GM19193 (cell line): Measurements from ENCODE around the gene HDAC4.

Experiments
- POLR2A ChIP-seq: IDR thresholded peaks from 4 replicates; pipeline ENCODE4 v1.6.1; 2011; ENCODE audit not compliant: insufficient read depth, insufficient read length; ENCODE audit errors: extremely low read depth

The HDAC4 gene

DNA sequence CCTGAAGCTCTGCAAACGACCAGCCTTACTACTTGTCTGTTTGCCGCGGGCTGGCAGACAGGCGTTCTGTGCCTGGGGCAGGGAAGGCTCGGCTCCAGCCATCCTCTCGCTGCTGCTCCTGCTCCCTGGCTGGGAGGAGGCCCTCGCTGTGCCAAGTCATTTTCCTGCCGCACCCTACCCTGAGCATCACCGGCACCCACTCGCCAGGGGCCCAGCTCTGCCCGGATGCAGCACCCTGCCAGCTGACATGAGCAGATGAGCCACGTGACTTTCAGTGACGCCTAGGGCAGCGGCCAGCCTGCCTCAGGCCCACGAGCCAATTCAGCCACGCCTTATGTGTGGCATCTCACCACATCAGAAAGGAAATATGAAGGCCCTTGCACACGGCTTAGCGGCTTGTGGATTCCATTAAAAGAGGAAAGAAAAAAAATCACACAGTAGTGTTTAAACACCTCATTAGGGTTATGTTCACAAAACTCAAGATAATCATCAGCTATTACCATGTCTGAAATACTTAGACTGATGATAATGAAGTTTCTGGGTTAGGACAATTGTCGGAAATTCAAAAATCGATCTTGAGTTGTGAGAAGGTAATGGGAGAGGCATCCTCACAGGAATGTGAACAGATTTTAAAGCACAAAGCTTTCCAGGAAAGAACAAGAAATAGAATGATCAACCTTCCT is 302.4 kb downstream of the HDAC4 start:
- no peak for TF ChIP-seq POLR2A

DNA sequence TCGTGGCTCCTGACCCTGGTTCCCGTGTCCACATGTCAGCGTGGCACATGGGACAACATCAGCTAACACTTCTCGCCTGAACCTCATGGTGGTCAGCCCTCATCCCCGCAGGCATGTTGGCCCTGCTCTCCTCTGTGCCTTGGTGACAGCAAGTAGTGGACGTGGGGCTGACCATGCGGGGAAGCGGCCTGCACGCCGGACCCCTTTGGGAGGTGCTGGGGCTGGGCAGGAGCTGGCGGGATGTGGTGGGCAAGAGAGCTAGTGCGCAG is 303.5 kb downstream of the HDAC4 start:
- TF ChIP-seq POLR2A, result no peak

DNA sequence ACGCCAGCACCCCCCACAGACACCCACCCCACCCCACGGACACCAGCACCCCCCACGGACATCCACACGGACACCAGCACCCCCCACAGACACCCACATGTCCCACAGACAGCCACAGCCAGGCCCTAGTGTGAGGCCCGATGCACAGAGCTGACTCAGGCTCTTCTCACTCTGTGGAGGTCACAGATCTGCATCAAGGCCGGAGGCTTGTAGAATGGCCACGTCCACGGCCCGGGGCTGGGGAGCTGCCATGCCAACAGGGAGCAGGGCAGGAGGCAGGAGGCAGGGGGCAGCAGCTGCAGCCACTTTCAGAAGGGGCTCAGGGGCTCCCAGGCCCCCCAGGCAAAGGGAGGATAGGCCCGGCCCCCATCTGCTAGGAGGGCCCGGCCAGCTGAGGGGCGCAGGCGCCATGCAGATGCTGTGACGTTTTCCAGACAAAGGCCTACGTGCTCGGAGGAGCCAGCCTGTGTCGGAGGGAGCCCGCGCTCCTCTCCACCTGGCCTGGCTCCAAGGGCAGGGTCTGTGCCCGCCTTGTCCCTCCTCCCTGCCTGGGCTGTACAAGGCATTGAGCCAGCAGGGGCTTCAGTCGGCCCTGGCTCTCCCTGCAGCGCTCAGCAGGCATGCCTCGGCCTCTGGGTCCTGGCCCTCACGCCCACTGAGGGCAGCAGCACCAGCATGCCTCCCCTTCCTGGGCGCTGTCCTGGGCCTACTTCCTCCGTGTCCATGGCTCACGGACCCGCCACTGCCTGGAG is 304.0 kb downstream of the HDAC4 start:
- TF ChIP-seq POLR2A, result no peak

DNA sequence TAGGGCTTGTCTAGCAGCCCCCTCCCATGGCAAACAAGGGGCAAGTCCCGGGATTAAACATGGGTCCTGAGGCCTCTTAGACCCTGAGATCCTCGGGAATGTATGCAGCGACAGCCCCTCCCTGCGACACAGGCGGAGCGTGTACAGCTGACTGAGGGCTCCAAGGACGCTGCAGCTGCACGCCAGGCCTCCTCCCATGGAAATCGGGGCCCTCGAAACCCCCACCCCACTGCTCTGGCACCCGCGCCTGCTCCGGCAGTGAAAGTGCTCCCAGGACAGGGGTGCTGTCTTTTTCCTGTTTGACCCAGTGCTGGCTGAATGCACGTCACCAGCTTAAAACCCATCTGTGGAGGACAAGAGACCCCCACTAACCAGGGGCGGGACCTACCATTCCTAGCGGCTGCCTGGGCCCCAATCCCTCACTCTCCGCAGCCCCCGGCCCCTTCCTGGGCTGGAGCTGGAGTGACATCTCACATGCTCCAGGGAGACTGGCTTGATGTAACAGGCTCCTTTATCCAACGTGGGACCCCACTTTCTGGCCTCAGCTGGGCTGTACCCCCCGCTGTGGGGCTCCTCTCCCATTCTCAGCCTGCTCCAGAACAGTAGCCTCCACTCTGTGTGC is 305.2 kb downstream of the HDAC4 start:
- TF ChIP-seq POLR2A, result no peak

DNA sequence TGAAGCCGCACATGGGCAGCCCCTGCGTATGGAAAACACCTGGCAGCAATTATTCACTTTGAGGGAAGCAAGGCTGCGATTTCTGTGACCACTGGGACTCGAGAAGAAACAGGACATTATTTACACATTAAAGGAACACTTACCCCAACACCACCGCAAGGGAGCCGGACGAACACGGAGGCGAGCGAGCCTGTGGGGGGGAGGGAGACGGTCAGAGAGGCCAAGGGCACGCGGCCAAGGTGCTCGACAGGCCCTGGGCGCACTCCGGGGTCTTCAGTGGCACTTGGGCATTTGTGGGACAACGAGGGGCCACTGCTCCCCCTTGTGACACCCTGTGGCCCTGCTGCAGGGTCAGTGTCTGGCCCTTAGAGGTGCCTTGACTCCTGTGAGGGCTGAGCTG is 306.0 kb downstream of the HDAC4 start:
- no peak for TF ChIP-seq POLR2A

DNA sequence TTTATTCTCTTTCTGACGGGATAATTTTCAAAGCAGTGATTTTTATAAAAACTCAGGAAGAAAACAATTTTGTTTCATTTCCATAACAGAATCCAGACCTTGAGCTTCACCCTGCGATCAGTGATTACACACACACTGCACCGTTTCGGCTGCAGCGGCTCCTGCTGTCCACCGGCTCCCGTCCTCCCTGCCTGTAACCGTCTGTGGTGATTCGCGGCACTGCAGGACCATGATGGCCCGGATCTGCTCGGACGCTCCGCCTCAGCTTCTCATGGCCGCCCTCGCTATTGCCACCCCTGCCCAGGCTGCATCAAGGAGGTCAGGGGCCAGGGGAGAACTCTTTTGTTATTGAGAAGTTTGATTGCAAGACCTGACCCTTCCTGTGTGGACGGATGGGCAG is 306.9 kb downstream of the HDAC4 start:
- no peak for TF ChIP-seq POLR2A

DNA sequence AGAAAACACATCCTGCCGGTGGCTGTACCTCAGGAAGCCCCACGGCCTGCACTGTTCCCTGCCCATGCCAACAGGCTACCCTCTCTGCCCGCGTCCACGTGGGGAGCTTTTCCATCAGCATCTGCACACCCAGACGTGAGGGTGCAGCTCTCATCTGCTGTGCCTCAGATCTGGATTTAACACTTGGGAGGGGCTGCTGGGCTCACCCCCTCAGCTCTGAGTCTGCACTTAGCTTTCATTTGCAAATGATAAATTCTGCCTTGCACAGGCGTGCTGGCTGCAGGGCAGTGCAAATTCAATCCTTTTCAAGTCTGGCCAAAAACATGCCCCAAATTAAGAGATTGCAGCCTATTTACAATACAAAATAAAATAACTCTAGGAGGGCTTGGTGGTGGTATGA is 307.3 kb downstream of the HDAC4 start:
- TF ChIP-seq POLR2A, result no peak

DNA sequence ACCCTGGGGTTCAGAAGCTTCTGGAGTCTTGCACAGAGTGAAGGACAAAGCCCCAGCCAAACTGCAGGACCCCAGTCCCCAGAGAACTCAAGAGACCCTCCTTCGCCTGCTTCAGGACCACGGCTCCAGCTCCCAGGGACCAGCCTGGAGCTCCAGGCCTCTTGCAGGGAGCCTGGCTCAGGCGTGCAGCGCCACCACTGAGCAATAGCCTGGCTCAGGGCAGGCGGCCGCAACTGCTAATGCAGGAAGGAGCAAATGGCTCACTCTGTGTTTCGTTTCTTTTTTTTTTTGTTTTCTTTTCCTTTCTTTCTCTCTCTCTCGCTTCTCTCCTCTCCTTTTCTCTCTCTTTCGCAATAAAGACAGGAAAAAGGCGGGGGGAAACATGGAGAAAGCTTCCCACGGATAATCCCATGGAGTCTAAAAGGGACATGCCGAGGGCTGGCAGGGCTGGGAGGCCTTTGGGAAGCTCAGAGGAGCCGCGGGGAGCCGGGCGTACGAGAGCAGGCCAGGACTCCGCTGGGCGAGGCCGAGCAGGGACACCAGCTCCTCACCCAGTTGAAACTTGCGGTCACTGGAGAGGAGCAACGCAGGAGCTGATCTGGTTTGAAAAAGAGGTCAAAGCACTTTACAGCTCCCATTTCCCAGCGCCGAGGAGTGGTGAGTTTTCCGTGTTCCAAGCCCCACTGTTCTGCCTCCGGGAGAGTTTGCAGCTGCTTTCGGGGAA is 308.1 kb downstream of the HDAC4 start:
- no peak for TF ChIP-seq POLR2A

DNA sequence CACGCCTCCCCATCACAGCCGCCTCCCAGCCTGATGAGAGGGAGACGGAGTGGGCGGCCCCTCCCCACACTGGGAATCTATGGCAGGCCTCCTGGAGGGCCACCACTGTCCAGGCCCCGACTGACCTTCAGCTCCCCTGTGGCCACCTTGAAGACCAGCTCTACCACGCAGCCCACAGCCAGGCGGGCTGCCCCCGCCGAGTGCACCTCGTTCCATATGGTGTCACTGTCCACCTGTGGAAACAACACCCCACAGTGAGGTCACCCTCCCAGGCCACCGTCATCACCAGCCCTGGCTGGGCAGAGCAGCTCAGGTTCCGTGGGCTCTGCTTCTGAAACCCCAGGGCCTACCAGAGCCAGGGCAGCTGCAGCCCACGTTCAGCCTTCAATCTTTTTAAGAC is 310.9 kb downstream of the HDAC4 start:
- no peak for TF ChIP-seq POLR2A

DNA sequence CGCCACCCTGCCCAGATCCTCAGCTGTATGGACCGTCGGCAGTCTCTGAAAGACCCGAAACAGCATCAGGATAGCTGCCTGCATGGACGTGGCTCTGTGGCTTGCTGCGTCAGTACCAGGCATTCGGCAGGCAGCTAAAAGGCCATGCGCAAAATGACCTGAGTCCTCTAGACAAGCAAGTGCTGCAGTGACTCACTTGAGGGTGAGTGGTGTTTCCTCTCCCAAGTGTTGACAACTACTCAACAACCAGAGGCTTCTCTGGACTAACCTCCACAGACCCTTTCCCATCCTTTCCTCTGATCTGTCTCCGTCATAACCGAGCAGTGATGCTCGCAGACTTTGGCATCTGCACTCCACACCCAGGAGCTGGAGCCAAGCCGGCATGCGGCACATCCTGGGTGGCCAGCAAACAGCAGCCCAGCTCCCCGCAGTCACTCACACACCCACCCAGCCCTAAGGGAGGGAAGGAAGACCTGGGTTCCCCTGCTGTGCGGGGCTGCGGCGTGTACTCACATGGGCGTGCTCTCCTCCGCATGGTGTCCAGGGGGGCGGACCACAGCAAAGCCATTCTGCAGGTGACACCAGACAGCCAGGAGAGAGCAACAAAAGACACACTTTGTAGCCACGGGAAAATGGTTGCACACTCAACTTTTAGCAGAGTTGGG is 313.6 kb downstream of the HDAC4 start:
- TF ChIP-seq POLR2A, result no peak

DNA sequence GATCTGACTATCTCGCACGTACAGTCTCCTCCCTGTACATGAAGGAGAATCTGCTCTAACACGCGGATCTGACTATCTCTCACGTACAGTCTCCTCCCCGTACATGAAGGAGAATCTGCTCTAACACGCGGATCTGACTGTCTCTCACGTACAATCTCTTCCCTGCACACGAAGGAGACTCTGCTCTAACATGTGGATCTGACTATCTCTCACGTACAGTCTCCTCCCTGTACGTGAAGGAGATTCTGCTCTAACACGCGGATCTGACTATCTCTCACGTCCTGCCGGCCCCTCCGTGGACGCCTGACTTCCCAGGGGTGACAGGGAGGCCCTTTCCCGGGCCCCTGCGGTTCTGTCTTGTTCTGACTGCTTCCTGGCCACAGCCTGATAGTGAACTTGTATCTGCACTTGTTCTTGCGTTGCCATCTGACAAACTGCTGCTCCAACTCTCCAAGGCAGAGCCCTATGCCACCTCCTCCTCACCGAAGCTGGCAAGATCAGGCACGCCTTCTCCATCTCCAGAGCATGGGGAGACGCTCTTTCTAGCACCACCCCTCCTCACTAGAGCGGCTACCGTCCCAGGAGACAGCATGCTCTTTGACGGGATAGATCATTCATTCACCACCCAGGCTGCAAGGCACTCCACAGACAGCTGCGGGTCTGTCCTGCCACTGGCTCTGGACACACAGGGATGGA is 314.3 kb downstream of the HDAC4 start:
- TF ChIP-seq POLR2A, result no peak

DNA sequence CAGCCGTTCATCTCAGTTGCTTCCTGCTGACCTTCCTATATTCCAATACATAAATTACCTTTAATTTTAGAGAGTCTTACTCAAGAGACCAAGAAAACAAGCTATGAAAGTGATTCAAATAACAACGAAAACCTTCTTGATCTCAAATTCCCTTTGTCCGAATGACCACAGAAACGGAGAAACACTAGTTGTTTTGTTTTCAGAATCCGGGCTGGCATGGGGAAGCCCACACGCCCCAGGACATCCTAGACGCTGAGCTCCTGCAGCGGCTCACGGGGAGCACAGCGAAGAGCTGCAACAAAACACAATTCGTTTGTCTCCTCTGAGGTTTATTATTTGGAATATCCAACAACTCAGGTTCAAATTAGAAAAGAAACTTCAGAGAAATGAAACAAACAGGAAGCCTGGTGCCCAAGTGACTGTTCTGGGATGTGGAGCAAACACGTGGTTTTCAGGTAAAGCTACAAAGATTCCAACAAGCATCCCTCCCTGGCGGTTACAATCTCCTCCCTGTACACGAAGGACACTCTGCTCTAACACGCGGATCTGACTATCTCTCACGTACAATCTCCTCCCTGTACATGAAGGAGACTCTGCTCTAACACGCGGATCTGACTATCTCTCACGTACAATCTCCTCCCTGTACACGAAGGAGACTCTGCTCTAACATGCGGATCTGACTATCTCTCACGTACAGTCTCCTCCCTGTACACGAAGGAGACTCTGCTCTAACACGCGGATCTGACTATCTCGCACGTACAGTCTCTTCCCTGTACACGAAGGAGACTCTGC is 315.4 kb downstream of the HDAC4 start:
- no peak for TF ChIP-seq POLR2A

DNA sequence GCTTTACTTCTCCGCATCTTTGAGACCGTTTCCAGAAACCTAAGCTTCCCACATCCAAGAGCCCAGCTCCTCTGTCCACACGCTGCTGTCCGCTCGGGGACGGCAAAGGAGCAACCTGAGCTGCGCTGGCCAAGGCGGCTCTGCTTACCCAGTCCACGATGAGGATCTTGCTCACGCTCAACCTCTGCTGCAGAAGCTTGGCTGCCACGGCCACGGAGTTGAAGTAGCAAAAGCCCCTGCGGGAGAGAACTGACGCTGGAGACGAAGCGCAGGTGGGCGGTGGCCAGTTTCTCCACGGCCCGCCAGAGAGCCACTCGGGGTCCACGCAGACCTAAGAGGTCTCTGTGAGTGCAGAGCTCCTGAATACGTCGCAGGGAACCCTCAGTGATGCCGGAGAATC is 316.8 kb downstream of the HDAC4 start:
- TF ChIP-seq POLR2A, result no peak

DNA sequence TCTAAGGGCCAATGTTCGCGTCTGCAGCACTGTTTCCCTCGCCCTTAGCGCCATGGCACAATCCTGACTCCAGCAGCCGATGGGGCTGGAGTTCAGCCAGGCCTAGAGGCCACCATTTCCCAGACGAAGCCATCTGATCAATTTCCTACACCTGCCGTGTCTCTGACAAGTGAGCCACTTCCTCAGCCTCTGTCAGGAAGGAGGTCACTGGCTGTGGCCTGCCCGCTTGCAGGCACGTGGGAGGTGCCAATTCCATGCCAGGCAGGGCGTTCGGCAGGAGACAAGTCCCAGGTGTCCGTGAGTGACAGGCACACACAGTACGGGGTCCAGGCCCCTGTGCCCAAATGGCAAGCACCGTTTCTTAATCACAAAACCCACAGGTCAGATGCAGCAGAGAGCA is 318.4 kb downstream of the HDAC4 start:
- no peak for TF ChIP-seq POLR2A
